ENCODE data around the gene PPARG. TPM values are rescaled to one million over a fixed set of nuclear protein-coding genes. Genes with fewer than 3 reads are reported as not detected.

The PPARG gene
- total and polyA plus RNA-seq, 2 experiments from 2014 or later, result 25.1 to 37.9 TPM

- H3K4me1 ChIP-seq (ENCODE audit: insufficient read depth), result no peaks in the 10 kb centered on the region
- no peaks in the 10 kb centered on the region for H3K36me3 ChIP-seq (replicated peaks; ENCODE audit: insufficient read depth, low read depth)
- no peaks in the 10 kb centered on the region for H3K27me3 ChIP-seq
- WGBS (ENCODE audit: low lambda C conversion rate, missing lambda C conversion rate), result 89% methylated on average over 6 of the region's 6 CpGs
- H4K20me1 ChIP-seq (ENCODE audit: insufficient read depth, poor library complexity, severe bottlenecking), result no peaks in the 10 kb centered on the region
- H3K4me3 ChIP-seq, result no peak overlapping the region
- no peak overlapping the region for H3K27ac ChIP-seq
- H3K9me2 ChIP-seq (replicated peaks; ENCODE audit: insufficient read depth), result no peaks in the 10 kb centered on the region
- no peak for DNase-seq (ENCODE audit: low spot score)
- H3K9me3 ChIP-seq (ENCODE audit: low read depth), result peaks cover 7% of the 10 kb centered on the region
- no peaks in the 10 kb centered on the region for H3K79me2 ChIP-seq
- TF ChIP-seq EZH2phosphoT487 (IDR thresholded peaks at IDR 0.05; ENCODE audit: low read depth, severe bottlenecking, unreplicated experiment) (no peak), CTCF (IDR thresholded peaks at IDR 0.05; ENCODE audit: poor library complexity) (no peak), EZH2 (IDR thresholded peaks at IDR 0.05; ENCODE audit: borderline replicate concordance) (no peak)
- no peak overlapping the region for H3K4me2 ChIP-seq
- no peak overlapping the region for H2AFZ ChIP-seq
Observed at GRCh38 chr3:12246497-12247163, 42.2 kb upstream of the PPARG start.

- H3K4me1 ChIP-seq (ENCODE audit: insufficient read depth), result no peaks in the 10 kb centered on the region
- no peaks in the 10 kb centered on the region for H3K79me2 ChIP-seq
- H3K9me3 ChIP-seq (ENCODE audit: low read depth), result peaks cover 7% of the 10 kb centered on the region
- H3K27ac ChIP-seq, result no peak overlapping the region
- no peaks in the 10 kb centered on the region for H3K9me2 ChIP-seq (replicated peaks; ENCODE audit: insufficient read depth)
- H3K27me3 ChIP-seq, result no peaks in the 10 kb centered on the region
- no peaks in the 10 kb centered on the region for H3K36me3 ChIP-seq (replicated peaks; ENCODE audit: insufficient read depth, low read depth)
- no peak overlapping the region for H3K4me2 ChIP-seq
- 70% methylated on average over 4 of the region's 4 CpGs for WGBS (ENCODE audit: low lambda C conversion rate, missing lambda C conversion rate)
- H2AFZ ChIP-seq, result no peak overlapping the region
- H4K20me1 ChIP-seq (ENCODE audit: insufficient read depth, poor library complexity, severe bottlenecking), result no peaks in the 10 kb centered on the region
- DNase-seq (ENCODE audit: low spot score), result no peak
- TF ChIP-seq CTCF (IDR thresholded peaks at IDR 0.05; ENCODE audit: poor library complexity), result no peak
- TF ChIP-seq EZH2phosphoT487 (IDR thresholded peaks at IDR 0.05; ENCODE audit: low read depth, severe bottlenecking, unreplicated experiment), result no peak
- TF ChIP-seq EZH2 (IDR thresholded peaks at IDR 0.05; ENCODE audit: borderline replicate concordance), result no peak
- no peak overlapping the region for H3K4me3 ChIP-seq
Observed at GRCh38 chr3:12247411-12247810, 41.5 kb upstream of the PPARG start.

- DNase-seq (ENCODE audit: low spot score), result no peak
- H3K9me2 ChIP-seq (replicated peaks; ENCODE audit: insufficient read depth), result no peaks in the 10 kb centered on the region
- H4K20me1 ChIP-seq (ENCODE audit: insufficient read depth, poor library complexity, severe bottlenecking), result no peaks in the 10 kb centered on the region
- WGBS (ENCODE audit: low lambda C conversion rate, missing lambda C conversion rate), result 85% methylated on average over 2 of the region's 2 CpGs
- no peak overlapping the region for H3K27ac ChIP-seq
- H3K27me3 ChIP-seq, result no peaks in the 10 kb centered on the region
- H3K4me3 ChIP-seq, result no peak overlapping the region
- no peak for TF ChIP-seq EZH2phosphoT487 (IDR thresholded peaks at IDR 0.05; ENCODE audit: low read depth, severe bottlenecking, unreplicated experiment)
- no peak for TF ChIP-seq CTCF (IDR thresholded peaks at IDR 0.05; ENCODE audit: poor library complexity)
- TF ChIP-seq EZH2 (IDR thresholded peaks at IDR 0.05; ENCODE audit: borderline replicate concordance), result no peak
- no peaks in the 10 kb centered on the region for H3K79me2 ChIP-seq
- no peak overlapping the region for H2AFZ ChIP-seq
- no peak overlapping the region for H3K4me2 ChIP-seq
- H3K9me3 ChIP-seq (ENCODE audit: low read depth), result peaks cover 7% of the 10 kb centered on the region
- no peaks in the 10 kb centered on the region for H3K36me3 ChIP-seq (replicated peaks; ENCODE audit: insufficient read depth, low read depth)
- no peaks in the 10 kb centered on the region for H3K4me1 ChIP-seq (ENCODE audit: insufficient read depth)
Observed at GRCh38 chr3:12249519-12249918, 39.4 kb upstream of the PPARG start.

Data from hepatocyte (in vitro differentiated cells).